ENCODE measurements around the gene KCTD17.

KCTD17 gene

DNA sequence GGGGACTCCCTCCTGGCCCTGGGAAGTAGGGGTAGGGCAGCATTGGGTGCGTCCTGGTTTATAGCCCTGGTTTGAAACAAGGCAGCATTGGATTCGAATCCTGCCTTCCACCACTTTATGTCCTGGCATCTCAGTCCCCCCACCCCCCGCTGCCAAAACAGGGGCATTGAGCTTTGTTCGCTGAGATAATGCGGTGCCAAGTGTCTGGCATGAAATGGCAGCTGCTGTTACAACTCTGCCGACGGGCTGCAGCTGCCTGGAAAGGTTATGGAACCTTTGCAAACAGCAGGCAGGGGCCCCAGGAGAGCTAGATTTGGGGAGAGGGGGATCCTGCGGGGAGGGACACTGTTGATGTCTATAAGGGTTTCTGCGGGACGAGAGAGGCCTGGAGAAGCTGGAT is 34.2 kb upstream of the KCTD17 start:
- no peaks in the 10 kb centered on the region for H3K9me3 ChIP-seq
- TF ChIP-seq, protein P1, sequence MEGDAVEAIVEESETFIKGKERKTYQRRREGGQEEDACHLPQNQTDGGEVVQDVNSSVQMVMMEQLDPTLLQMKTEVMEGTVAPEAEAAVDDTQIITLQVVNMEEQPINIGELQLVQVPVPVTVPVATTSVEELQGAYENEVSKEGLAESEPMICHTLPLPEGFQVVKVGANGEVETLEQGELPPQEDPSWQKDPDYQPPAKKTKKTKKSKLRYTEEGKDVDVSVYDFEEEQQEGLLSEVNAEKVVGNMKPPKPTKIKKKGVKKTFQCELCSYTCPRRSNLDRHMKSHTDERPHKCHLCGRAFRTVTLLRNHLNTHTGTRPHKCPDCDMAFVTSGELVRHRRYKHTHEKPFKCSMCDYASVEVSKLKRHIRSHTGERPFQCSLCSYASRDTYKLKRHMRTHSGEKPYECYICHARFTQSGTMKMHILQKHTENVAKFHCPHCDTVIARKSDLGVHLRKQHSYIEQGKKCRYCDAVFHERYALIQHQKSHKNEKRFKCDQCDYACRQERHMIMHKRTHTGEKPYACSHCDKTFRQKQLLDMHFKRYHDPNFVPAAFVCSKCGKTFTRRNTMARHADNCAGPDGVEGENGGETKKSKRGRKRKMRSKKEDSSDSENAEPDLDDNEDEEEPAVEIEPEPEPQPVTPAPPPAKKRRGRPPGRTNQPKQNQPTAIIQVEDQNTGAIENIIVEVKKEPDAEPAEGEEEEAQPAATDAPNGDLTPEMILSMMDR (IDR thresholded peaks at IDR 0.05): no peak
- peaks cover 0 to 44% (median 35%) of the 10 kb centered on the region in 4 donors for H3K4me1 ChIP-seq
- DNase-seq: no peak
- H3K4me3 ChIP-seq: no peak overlapping the region
- H3K27me3 ChIP-seq: no peaks in the 10 kb centered on the region
- H3K27ac ChIP-seq: no peak overlapping the region
- intact Hi-C loops (cut with DNase I; ENCODE audit: low total_unique reads): no loop called here
- peaks cover 0 to 10% (median 0%) of the 10 kb centered on the region in 3 donors for H3K36me3 ChIP-seq

DNA sequence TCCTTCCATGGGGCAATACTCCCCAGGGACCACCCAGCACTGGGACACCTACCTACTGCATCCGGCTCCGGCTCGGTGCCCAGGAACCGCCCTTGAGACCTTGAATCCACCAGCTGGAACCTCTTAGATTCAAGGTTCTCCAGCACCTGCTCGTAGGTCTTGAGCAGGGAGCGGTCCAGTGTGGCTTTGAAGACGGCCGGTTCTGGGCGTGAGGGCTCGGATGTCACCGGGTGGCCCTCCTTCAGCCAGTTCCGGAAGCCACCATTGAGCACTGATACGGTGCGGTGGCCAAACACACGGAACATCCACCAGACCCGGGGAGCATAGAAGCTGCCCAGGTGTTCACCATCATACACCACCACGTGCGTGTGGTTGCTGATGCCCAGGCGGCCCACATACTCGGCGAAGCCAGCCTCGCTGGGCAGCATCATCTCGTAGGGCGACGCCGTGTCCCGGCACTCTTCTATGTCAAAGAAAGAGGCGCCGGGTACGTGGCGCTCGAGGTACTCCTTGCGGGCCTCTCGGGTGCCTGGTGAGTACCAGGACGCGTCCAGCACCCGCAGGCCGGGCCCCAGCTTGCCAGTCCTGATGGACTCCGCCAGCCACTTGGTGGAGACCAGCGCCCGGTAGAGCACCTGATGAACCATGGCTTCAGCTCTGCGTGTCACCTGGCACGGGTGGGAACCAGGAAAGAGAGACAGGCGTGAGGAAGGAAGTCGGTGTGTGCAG is 33.3 kb upstream of the KCTD17 start:
- DNase-seq: no peak
- H3K4me1 ChIP-seq: peaks cover 0 to 51% (median 35%) of the 10 kb centered on the region in 4 donors
- H3K4me3 ChIP-seq: peak overlapping the region; percentile 98
- intact Hi-C loops (cut with DNase I; ENCODE audit: low total_unique reads): no loop called here
- H3K9me3 ChIP-seq: no peaks in the 10 kb centered on the region
- TF ChIP-seq, protein P1 (IDR thresholded peaks at IDR 0.05): no peak
- peaks cover 0 to 10% (median 0%) of the 10 kb centered on the region in 3 donors for H3K36me3 ChIP-seq
- H3K27ac ChIP-seq: peak overlapping the region; percentile 89 to 93
- H3K27me3 ChIP-seq: no peaks in the 10 kb centered on the region

DNA sequence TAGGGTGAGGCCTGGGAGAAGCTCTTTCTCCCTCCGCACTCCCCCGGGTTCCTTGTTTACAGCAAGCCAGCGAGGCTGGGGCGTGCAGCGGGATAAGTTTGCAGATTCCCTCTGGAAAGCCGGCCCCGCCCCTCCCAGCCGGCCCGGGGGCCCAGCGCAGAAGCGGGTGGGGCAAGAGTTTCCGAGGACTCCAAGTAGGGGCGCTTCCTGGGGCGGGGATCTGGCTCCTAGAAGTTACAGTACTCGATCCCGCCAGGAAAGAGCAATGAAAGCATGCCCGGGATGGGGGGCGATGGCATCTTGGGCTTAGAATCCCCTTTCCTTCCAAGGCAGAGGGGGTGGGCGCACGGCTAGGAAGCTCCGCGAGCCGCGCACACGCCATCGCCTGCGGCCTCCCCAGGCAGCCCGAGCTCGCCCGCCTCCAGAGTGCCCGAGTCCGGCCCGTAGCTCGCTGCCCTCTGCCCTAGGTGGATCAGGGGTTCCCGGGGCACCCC is 32.7 kb upstream of the KCTD17 start:
- Histone ChIP-seq H3K36me3 (peaks cover 0 to 10% (median 3%) of the 10 kb centered on the region in 3 donors), H3K4me3 (peak overlapping the region; percentile 98), H3K4me1 (peaks cover 0 to 52% (median 35%) of the 10 kb centered on the region in 4 donors), H3K27ac (peak overlapping the region; percentile 89 to 93), H3K27me3 (no peaks in the 10 kb centered on the region), H3K9me3 (no peaks in the 10 kb centered on the region)
- intact Hi-C loops (cut with DNase I; ENCODE audit: low total_unique reads): no loop called here
- peak; percentile 75 to 84 for DNase-seq
- TF ChIP-seq, protein P1 (IDR thresholded peaks at IDR 0.05): no peak

DNA sequence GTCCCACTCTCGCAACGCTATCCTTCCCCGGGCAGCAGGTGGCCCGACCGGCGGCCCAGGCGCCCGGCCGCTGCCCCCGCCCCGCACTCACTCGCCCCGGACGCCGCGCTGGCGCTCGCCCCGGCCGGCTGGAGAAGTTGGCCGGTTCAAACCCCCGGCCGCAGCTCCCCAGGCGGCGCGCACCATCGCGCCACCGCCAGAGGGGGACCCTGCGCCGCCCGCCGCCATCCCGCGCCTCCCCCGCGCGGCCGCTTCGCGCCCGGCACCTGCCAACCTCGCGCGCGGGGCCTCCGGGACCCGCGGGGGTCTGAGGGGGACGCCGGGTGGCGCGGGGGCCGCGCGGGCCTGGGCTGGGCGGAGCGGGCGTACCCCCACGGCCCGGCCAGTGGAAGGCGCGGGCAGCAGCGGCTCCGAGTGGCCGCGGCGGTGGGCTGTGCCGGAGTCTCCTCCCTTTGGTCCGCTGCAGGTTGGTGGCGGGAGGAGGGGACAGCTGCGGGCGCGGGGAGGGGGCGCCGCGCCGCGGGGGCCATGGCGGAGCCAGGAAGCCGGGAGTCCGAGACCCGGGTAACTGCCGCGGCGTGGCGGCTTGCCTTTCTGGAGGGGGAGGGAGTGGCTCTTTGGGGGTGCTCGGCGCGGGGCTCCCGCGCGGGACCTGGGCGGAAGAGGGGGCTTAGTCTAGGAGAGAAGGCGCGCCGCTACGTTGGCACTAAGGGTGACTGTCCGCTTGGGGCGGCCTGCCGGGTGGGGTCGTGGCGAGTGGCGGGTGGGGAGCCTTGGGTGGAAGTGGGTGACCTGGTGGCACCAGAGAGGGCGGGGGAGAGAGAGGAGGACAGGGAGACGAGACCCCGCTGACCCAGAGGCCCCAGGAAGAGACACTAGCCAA is 32.0 kb upstream of the KCTD17 start, which contains the start of the genes MPST and TST:
Gene MPST (plus strand): TSS at position 434 of the 883 bp plus-strand sequence. CDS start 95 bp downstream, at position 529.
Gene TST (minus strand): TSS at position 139 of the 883 bp plus-strand sequence. CDS start 715 bp downstream, outside the sequence.
- no peaks in the 10 kb centered on the region for H3K9me3 ChIP-seq
- peak within 1 kb of the TSS; percentile 98 for H3K4me3 ChIP-seq
- intact Hi-C loops (cut with DNase I; ENCODE audit: low total_unique reads): no loop called here
- TF ChIP-seq, protein P1 (IDR thresholded peaks at IDR 0.05): peak in 1 of 2 experiments; percentile 92
- no peaks in the 10 kb centered on the region for H3K27me3 ChIP-seq
- DNase-seq: peak; percentile 76 to 91
- peaks cover 0 to 52% (median 35%) of the 10 kb centered on the region in 4 donors for H3K4me1 ChIP-seq
- H3K27ac ChIP-seq: peak within 1 kb of the TSS; percentile 89 to 93
- H3K36me3 ChIP-seq: peaks cover 4 to 16% (median 10%) of the 10 kb centered on the region in 3 donors

DNA sequence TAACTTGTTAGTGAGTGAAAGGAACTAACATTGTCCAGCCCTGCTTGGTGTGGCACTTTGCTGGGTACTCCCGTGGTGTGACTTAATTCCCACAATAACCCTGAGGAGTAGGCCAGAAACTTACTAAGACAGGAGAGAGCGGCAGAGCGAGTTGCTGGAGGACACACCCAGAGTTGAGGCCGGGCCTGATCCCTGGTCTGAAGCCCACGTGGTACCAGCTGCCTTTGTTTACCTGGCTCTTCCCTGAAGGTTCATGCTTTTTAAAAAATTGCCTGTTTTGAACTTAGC is 31.4 kb upstream of the KCTD17 start:
- DNase-seq: peak; percentile 39 to 72
- H3K36me3 ChIP-seq: peaks cover 10 to 22% (median 16%) of the 10 kb centered on the region in 3 donors
- H3K4me3 ChIP-seq: peak overlapping the region; percentile 98
- TF ChIP-seq, protein P1 (IDR thresholded peaks at IDR 0.05): no peak
- H3K27me3 ChIP-seq: no peaks in the 10 kb centered on the region
- H3K4me1 ChIP-seq: peaks cover 0 to 55% (median 35%) of the 10 kb centered on the region in 4 donors
- H3K9me3 ChIP-seq: no peaks in the 10 kb centered on the region
- peak overlapping the region; percentile 89 to 93 for H3K27ac ChIP-seq
- intact Hi-C loops (cut with DNase I; ENCODE audit: low total_unique reads): no loop called here
